Activated naive CD8-positive, alpha-beta T cell treated with anti-CD3 and anti-CD28 coated beads, Interleukin-2, amount 50 U/mL, for 24 hours (primary cell): ENCODE data around the gene C3orf18.
"Not testable (repeated sequence)": the region's sequence is repeated elsewhere in the genome, so short reads cannot be mapped to it uniquely, and the experiment has no call there.

Source experiments
- ATAC-seq: fragments of 150-1000 bp; cut with Tn5 transposase; one replicate; pipeline ENCODE4 v1.10.0; 2021
- DNase-seq: peaks from one replicate; pipeline ENCODE4 v3.0.0; 2021
- H3K27ac Mint-ChIP-seq: one replicate; pipeline ENCODE4 v1.8.0; 2021; ENCODE audit warnings: mild to moderate bottlenecking, mixed read lengths
- H3K27me3 Mint-ChIP-seq: one replicate; pipeline ENCODE4 v1.8.0; 2021; ENCODE audit warnings: mixed read lengths
- H3K36me3 Mint-ChIP-seq: one replicate; pipeline ENCODE4 v1.8.0; 2021; ENCODE audit warnings: low read depth, mixed read lengths
- H3K4me1 Mint-ChIP-seq: one replicate; pipeline ENCODE4 v1.8.0; 2021; ENCODE audit warnings: mixed read lengths
- H3K4me3 Mint-ChIP-seq: one replicate; pipeline ENCODE4 v1.8.0; 2021; ENCODE audit warnings: mild to moderate bottlenecking, moderate library complexity, mixed read lengths
- H3K9me3 Mint-ChIP-seq: one replicate; pipeline ENCODE4 v1.8.0; 2021; ENCODE audit warnings: mixed read lengths

Gene C3orf18

GRCh38 chr3:50516440-50516871, 51.1 kb downstream of the C3orf18 start:
- peaks cover 6% of the 10 kb centered on the region for H3K4me1 Mint-ChIP-seq
- H3K9me3 Mint-ChIP-seq = no peaks in the 10 kb centered on the region
- no peak overlapping the region for H3K27ac Mint-ChIP-seq
- ATAC-seq = no peak
- DNase-seq = no peak
- H3K36me3 Mint-ChIP-seq = no peaks in the 10 kb centered on the region
- H3K4me3 Mint-ChIP-seq = no peak overlapping the region
- peaks cover 4% of the 10 kb centered on the region for H3K27me3 Mint-ChIP-seq

GRCh38 chr3:50515565-50516439, 51.7 kb downstream of the C3orf18 start:
- H3K27ac Mint-ChIP-seq = no peak overlapping the region
- H3K4me1 Mint-ChIP-seq = peaks cover 6% of the 10 kb centered on the region
- ATAC-seq = peak; percentile 15
- no peaks in the 10 kb centered on the region for H3K36me3 Mint-ChIP-seq
- H3K4me3 Mint-ChIP-seq = no peak overlapping the region
- peak; percentile 23 for DNase-seq
- H3K9me3 Mint-ChIP-seq = no peaks in the 10 kb centered on the region
- H3K27me3 Mint-ChIP-seq = peaks cover 4% of the 10 kb centered on the region

DNA sequence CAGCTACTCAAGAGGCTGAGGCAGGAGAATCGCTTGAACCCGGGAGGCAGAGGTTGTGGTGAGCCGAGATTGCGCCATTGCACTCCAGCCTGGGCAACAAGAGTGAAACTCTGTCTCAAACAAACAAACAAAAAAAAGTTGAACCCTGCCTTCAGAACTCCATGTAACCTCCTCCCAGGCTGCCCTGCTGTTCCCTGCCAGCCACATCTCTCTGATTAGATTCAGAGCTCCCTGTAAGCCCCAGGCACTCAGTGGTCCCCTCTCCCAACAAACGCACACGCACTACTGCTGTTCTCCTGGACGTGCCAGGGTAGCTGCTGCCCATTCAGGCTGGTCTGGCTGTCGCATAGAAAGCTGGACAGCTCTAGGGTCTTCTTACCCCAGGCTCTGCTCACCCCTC, 54.6 kb downstream of the C3orf18 start:
- H3K27ac Mint-ChIP-seq, H3K4me3 Mint-ChIP-seq, H3K36me3 Mint-ChIP-seq, H3K9me3 Mint-ChIP-seq, DNase-seq, H3K4me1 Mint-ChIP-seq, H3K27me3 Mint-ChIP-seq, ATAC-seq: not testable (repeated sequence)

DNA sequence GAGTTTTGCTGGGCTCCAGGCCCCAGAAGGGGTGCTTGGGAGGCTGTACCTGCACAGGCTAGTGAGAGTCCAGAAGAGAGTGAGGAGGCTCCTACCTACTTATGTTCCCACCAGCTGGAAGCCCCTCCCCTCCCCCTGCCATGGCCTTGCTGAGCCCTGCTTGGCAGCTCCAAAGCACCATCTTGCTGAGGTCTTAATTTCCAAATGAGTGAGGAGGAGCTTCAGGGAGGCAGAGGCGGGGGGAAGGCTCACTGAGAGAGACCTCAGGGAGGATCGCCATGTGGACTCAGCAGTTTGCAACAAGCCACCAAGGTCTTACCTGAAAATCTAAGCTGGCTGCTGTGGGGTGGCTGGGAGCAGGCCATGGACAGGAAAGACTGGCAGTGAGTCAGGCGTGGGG, 55.4 kb downstream of the C3orf18 start:
- Mint-ChIP-seq H3K27me3 (no peaks in the 10 kb centered on the region), H3K4me3 (no peak overlapping the region), H3K36me3 (no peaks in the 10 kb centered on the region), H3K9me3 (no peaks in the 10 kb centered on the region), H3K27ac (no peak overlapping the region), H3K4me1 (peaks cover 6% of the 10 kb centered on the region)
- no peak for ATAC-seq
- no peak for DNase-seq

- H3K4me1 Mint-ChIP-seq = no peaks in the 10 kb centered on the region
- no peaks in the 10 kb centered on the region for H3K9me3 Mint-ChIP-seq
- H3K27me3 Mint-ChIP-seq = no peaks in the 10 kb centered on the region
- DNase-seq (no peak), ATAC-seq (no peak)
- H3K4me3 Mint-ChIP-seq = no peak overlapping the region
- no peaks in the 10 kb centered on the region for H3K36me3 Mint-ChIP-seq
- H3K27ac Mint-ChIP-seq = no peak overlapping the region
These were observed 57.2 kb downstream of the C3orf18 start for GRCh38 chr3:50510325-50510724.

- no peaks in the 10 kb centered on the region for H3K9me3 Mint-ChIP-seq
- H3K27me3 Mint-ChIP-seq = no peaks in the 10 kb centered on the region
- DNase-seq = no peak
- H3K27ac Mint-ChIP-seq = no peak overlapping the region
- no peak for ATAC-seq
- H3K4me3 Mint-ChIP-seq = no peak overlapping the region
- H3K36me3 Mint-ChIP-seq = no peaks in the 10 kb centered on the region
- H3K4me1 Mint-ChIP-seq = no peaks in the 10 kb centered on the region
These were observed 57.8 kb downstream of the C3orf18 start for GRCh38 chr3:50509715-50510114.

DNA sequence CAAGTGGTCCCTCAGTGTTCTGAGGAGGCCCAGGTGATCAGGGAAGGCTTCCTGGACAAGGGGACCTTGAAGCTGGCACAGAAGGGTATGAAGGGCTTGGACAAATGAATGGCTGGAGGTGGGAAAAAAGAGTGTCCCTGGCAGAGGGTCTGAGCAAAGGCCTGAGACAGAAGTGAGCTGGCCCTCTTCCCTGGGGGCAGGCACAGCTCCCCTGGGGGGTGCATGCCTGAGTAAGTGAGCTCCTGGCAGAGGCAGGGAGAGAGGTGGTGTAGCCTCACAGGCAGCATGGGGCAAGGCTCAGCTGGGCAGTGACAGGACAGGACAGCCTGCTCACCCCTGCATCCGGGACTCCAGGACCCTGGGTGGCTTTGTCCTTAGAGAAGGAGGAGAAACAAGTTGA, 58.7 kb downstream of the C3orf18 start:
- no peak for ATAC-seq
- no peaks in the 10 kb centered on the region for H3K27me3 Mint-ChIP-seq

More for the DNA sequence above, 58.7 kb downstream of the C3orf18 start:
- Mint-ChIP-seq H3K4me1 (no peaks in the 10 kb centered on the region), H3K36me3 (no peaks in the 10 kb centered on the region), H3K4me3 (no peak overlapping the region), H3K27ac (no peak overlapping the region), H3K9me3 (no peaks in the 10 kb centered on the region)
- no peak for DNase-seq
